ENCODE data around the gene HOXB3. TPM values are rescaled to one million over a fixed set of nuclear protein-coding genes. Genes with fewer than 3 reads are reported as not detected.

Gene HOXB3
- total and polyA plus RNA-seq, 7 donors = 6.2 to 64.3 (median 25.3) TPM

DNA sequence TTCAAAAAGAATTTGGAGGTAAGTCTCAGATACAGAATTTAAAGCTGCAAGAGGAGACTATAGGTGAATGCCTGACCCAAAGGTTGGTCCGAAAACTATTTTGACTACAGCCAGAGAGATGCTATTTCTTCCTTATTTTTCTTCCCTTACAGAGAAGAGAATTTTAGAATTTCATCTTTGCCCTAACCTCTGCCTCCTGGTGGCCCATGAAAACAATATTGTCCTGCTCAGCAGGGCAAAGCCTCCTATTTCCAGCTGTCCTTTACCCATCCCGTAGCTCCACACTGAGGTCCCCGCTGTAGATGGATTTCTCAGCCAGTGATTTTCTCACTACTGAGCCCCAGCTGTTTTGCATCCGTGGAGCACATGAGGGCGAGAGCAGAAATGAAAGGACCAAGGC, 83.8 kb downstream of the HOXB3 start:
- Histone ChIP-seq H3K36me3 (no peaks in the 10 kb centered on the region), H3K9me3 (no peaks in the 10 kb centered on the region), H3K27ac (peak overlapping the region in 2 of 4 donors; percentile 75 to 76), H3K4me3 (no peak overlapping the region), H3K4me1 (peaks cover 0 to 45% (median 27%) of the 10 kb centered on the region in 4 donors), H3K27me3 (no peaks in the 10 kb centered on the region)
- intact Hi-C loops (cut with DNase I) = no loop called here
- TF ChIP-seq EP300 (IDR thresholded peaks at IDR 0.05) (no peak), POLR2AphosphoS5 (IDR thresholded peaks at IDR 0.05) (no peak), POLR2A (IDR thresholded peaks at IDR 0.05) (no peak)
- TF ChIP-seq, protein P1, sequence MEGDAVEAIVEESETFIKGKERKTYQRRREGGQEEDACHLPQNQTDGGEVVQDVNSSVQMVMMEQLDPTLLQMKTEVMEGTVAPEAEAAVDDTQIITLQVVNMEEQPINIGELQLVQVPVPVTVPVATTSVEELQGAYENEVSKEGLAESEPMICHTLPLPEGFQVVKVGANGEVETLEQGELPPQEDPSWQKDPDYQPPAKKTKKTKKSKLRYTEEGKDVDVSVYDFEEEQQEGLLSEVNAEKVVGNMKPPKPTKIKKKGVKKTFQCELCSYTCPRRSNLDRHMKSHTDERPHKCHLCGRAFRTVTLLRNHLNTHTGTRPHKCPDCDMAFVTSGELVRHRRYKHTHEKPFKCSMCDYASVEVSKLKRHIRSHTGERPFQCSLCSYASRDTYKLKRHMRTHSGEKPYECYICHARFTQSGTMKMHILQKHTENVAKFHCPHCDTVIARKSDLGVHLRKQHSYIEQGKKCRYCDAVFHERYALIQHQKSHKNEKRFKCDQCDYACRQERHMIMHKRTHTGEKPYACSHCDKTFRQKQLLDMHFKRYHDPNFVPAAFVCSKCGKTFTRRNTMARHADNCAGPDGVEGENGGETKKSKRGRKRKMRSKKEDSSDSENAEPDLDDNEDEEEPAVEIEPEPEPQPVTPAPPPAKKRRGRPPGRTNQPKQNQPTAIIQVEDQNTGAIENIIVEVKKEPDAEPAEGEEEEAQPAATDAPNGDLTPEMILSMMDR (IDR thresholded peaks at IDR 0.05) = no peak
- DNase-seq = no peak
- 91 to 93% methylated on average over 5 of the region's 5 CpGs for WGBS, 2 donors

DNA sequence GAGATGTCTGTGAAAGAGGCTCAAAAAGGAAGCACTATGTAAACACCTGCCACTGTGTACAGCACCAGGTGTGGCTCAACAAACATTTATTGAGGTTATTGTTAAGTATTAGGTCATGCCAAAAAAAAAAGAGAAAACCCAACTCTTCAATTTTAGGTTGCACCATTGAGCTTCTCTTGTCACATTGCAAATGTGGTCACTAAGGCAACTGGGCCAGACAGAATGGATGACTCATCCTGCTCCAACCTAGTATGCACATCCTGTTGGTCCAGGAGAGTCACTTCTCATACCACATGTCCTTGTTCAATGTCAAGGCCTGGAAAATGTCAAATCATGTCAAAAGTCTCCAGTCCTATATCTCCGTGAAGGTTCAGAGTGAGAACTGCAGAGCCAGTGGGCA, 84.3 kb downstream of the HOXB3 start:
- WGBS, 2 donors = 38 to 74% methylated on average over 1 of the region's 1 CpG
- H3K9me3 ChIP-seq = no peaks in the 10 kb centered on the region
- TF ChIP-seq EP300 (IDR thresholded peaks at IDR 0.05) (no peak), POLR2AphosphoS5 (IDR thresholded peaks at IDR 0.05) (peak in 3 of 4 donors; percentile 62 to 65 (median 63))
- no peaks in the 10 kb centered on the region for H3K27me3 ChIP-seq
- no peak overlapping the region for H3K4me3 ChIP-seq
- peak overlapping the region in 2 of 4 donors; percentile 75 to 76 for H3K27ac ChIP-seq
- peaks cover 0 to 50% (median 32%) of the 10 kb centered on the region in 4 donors for H3K4me1 ChIP-seq
- no peak for DNase-seq
- intact Hi-C loops (cut with DNase I) = no loop called here
- no peaks in the 10 kb centered on the region for H3K36me3 ChIP-seq

DNA sequence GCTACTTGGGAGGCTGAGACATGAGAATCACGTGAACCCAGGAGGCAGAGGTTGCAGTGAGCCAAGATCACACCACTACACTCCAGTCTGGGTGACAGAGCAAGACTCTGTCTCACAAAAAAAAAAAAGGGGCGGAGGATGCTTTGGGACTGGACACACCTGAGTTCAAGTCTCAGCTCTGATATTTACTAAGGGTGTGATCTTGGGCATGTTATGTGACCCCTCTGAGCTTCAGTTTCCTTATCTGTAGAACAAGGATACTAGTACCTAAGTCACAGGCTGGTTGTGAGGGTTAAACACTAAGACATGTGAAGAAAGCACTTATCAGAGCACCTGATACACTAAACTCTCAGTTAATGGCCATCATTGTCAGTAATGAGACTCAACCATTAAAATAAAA, 85.1 kb downstream of the HOXB3 start:
- WGBS, 2 donors = 62 to 91% methylated on average over 2 of the region's 2 CpGs
- no peaks in the 10 kb centered on the region for H3K36me3 ChIP-seq

DNA sequence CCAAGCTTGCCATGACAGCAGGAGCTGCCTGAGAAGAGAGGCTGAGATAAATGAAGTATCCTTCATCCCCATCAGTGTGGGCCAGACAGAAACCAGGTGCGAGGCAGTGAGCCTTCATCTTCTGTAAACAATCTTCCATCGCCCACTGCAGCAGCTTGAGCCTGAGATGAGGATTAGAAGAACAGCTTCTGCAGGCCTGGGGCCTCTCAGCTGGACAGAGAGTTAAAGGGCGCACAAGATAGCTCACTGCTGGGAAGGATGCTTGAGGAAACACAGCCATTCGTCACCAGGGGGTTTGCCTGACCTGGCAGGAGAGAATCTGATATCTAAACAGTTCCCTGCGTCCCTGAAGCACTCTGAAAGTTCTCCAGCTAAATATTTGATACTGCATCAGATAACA, 86.3 kb downstream of the HOXB3 start:
- no peak for DNase-seq
- 87 to 92% methylated on average over 5 of the region's 5 CpGs for WGBS, 2 donors
- peak in 3 of 4 donors; percentile 31 to 63 (median 51) for TF ChIP-seq POLR2AphosphoS5 (IDR thresholded peaks at IDR 0.05)
- TF ChIP-seq POLR2A (IDR thresholded peaks at IDR 0.05) = no peak
- TF ChIP-seq, protein P1 (IDR thresholded peaks at IDR 0.05) = no peak
- peak overlapping the region; percentile 0 to 76 (median 67) for H3K27ac ChIP-seq
- no peak overlapping the region for H3K4me3 ChIP-seq
- peaks cover 0 to 59% (median 38%) of the 10 kb centered on the region in 4 donors for H3K4me1 ChIP-seq
- no peaks in the 10 kb centered on the region for H3K9me3 ChIP-seq
- intact Hi-C loops (cut with DNase I) = no loop called here
- H3K36me3 ChIP-seq = no peaks in the 10 kb centered on the region
- no peaks in the 10 kb centered on the region for H3K27me3 ChIP-seq

More for the DNA sequence above, 85.1 kb downstream of the HOXB3 start:
- Histone ChIP-seq H3K27me3 (no peaks in the 10 kb centered on the region), H3K4me1 (peaks cover 0 to 57% (median 38%) of the 10 kb centered on the region in 4 donors), H3K27ac (peak overlapping the region in 3 of 4 donors; percentile 59 to 76 (median 75)), H3K9me3 (no peaks in the 10 kb centered on the region), H3K4me3 (no peak overlapping the region)
- intact Hi-C loops (cut with DNase I) = no loop called here
- no peak for DNase-seq
- no peak for TF ChIP-seq POLR2AphosphoS5 (IDR thresholded peaks at IDR 0.05)
- no peak for TF ChIP-seq POLR2A (IDR thresholded peaks at IDR 0.05)
- no peak for TF ChIP-seq EP300 (IDR thresholded peaks at IDR 0.05)
- TF ChIP-seq, protein P1 (IDR thresholded peaks at IDR 0.05) = no peak

DNA sequence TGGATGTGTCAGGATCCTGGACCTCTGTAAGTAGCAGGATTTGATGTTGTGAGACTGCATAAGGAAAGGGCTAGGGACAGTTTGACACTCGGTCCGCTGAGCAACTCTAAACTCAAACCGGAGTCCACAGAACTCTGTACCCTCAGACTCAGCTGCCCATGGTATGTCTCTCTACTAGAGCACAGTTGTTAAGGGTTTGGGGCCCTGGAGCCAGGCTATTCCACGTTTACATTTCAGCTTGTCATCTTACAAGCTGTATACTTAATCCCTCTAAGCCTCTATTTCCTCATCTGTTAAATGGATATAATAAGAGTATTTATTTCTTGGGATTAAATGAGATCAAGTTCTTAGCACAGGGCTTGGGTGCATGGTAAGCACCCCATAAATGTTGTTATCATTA, 87.1 kb downstream of the HOXB3 start:
- no peak for DNase-seq
- Histone ChIP-seq H3K36me3 (no peaks in the 10 kb centered on the region), H3K4me3 (no peak overlapping the region), H3K4me1 (peaks cover 0 to 67% (median 38%) of the 10 kb centered on the region in 4 donors), H3K27ac (peak overlapping the region in 3 of 4 donors; percentile 59 to 76 (median 75)), H3K9me3 (no peaks in the 10 kb centered on the region), H3K27me3 (no peaks in the 10 kb centered on the region)
- intact Hi-C loops (cut with DNase I) = no loop called here
- no peak for TF ChIP-seq POLR2A (IDR thresholded peaks at IDR 0.05)
- TF ChIP-seq POLR2AphosphoS5 (IDR thresholded peaks at IDR 0.05) = no peak
- TF ChIP-seq, protein P1 (IDR thresholded peaks at IDR 0.05) = no peak
- no peak for TF ChIP-seq EP300 (IDR thresholded peaks at IDR 0.05)
- WGBS, 2 donors = 79 to 90% methylated on average over 4 of the region's 4 CpGs

Data from sigmoid colon (tissue), 7 donors.